GM10248 (cell line): ENCODE data around the gene ZNF385C.

Source experiments
- CTCF ChIA-PET: fragments of 300-600 bp; sonication (Branson Sonifier 250); formaldehyde crosslinking; extraction: SDS; loops from one replicate; lab custom pipeline; 2021; ENCODE audit warnings: antibody characterized with exemption; lab: Yijun Ruan, JAX
- POLR2A ChIA-PET: fragments of 350-650 bp; sonication (Branson Sonifier 250); formaldehyde crosslinking; extraction: SDS; loops from one replicate; lab custom pipeline; 2020; ENCODE audit warnings: antibody characterized with exemption; lab: Yijun Ruan, JAX
- DNase-seq: peaks from one replicate; pipeline ENCODE4 v3.0.0; 2012; ENCODE audit errors: extremely low spot score
- CTCF ChIP-seq: IDR thresholded peaks from 2 replicates; pipeline ENCODE4 v1.5.1; 2012; ENCODE audit warnings: mild to moderate bottlenecking, low read depth; ENCODE audit errors: extremely low read depth, missing control alignments, control extremely low read depth

Gene ZNF385C

GRCh38 chr17:42053731-42054500 is 44.4 kb downstream of the ZNF385C start:
- no peak for TF ChIP-seq CTCF
- POLR2A ChIA-PET, result no interaction called here
- CTCF ChIA-PET, result interaction anchor here (1.0 to 5.0 kb wide), 3 partner anchors 14 to 34 kb away, joined by 3 to 32 read pairs (median 3); partner anchors contain the start of gene NKIRAS2
- no peak for DNase-seq

GRCh38 chr17:42052346-42052877 is 45.9 kb downstream of the ZNF385C start:
- ChIA-PET CTCF (interaction anchor here (5.0 kb wide), 1 partner anchor 16 kb away, joined by 32 read pairs; no protein-coding TSS in a partner anchor), POLR2A (no interaction called here)
- no peak for DNase-seq
- no peak for TF ChIP-seq CTCF

- no peak for DNase-seq
- CTCF ChIA-PET, result interaction anchor here (0.8 to 1.3 kb wide), 7 partner anchors 11 to 78 kb away, joined by 3 to 7 read pairs (median 4); partner anchors contain the start of gene NKIRAS2
- TF ChIP-seq CTCF, result no peak
- POLR2A ChIA-PET, result no interaction called here
Measured at GRCh38 chr17:42051645-42052044, 46.6 kb downstream of the ZNF385C start.

GRCh38 chr17:42051013-42051400 is 47.3 kb downstream of the ZNF385C start:
- POLR2A ChIA-PET, result no interaction called here
- TF ChIP-seq CTCF, result no peak
- no peak for DNase-seq

GRCh38 chr17:42050393-42051012 is 47.8 kb downstream of the ZNF385C start, which contains the start of gene C17orf113:
Gene C17orf113 (minus strand): TSS chr17:42050601. CDS start chr17:42043376, 7,225 bp downstream.
- ChIA-PET CTCF (interaction anchor here (1.1 to 1.7 kb wide), 8 partner anchors 10 to 80 kb away, joined by 3 to 12 read pairs (median 6); partner anchors contain the start of gene NKIRAS2), POLR2A (no interaction called here)
- peak; percentile 58 for TF ChIP-seq CTCF
- DNase-seq, result peak; percentile 85

More at GRCh38 chr17:42051013-42051400, 47.3 kb downstream of the ZNF385C start:
- CTCF ChIA-PET, result interaction anchor here (0.8 to 1.3 kb wide), 7 partner anchors 10 to 79 kb away, joined by 3 to 7 read pairs (median 4); partner anchors contain the start of gene NKIRAS2

- POLR2A ChIA-PET, result no interaction called here
- CTCF ChIA-PET, result interaction anchor here (0.6 to 1.7 kb wide), 8 partner anchors 9 to 272 kb away, joined by 3 to 12 read pairs (median 6); partner anchors contain the start of gene NKIRAS2
Measured at GRCh38 chr17:42049834-42050392, 48.4 kb downstream of the ZNF385C start.

More at GRCh38 chr17:42049834-42050392, 48.4 kb downstream of the ZNF385C start:
- DNase-seq, result no peak
- no peak for TF ChIP-seq CTCF
